ENCODE measurements around the gene APOBEC3A. TPM values are rescaled to one million over a fixed set of nuclear protein-coding genes. Genes with fewer than 3 reads are reported as not detected.

Gene APOBEC3A
- total and polyA plus RNA-seq, 2 of the 4 experiments (the other 2 are of a cell fraction) = not detected

- Histone ChIP-seq H3K79me1 (ENCODE audit: low read depth in 1 of 2, low read length in 2 of 2) (no peaks in the 10 kb centered on the region), H3K36me3 (ENCODE audit: control insufficient read depth, insufficient read depth, low read length) (no peaks in the 10 kb centered on the region), H3K56ac (ENCODE audit: extremely low read depth, insufficient read depth, low read length) (no peak overlapping the region), H2BK20ac (ENCODE audit: low read depth, low read length) (no peak overlapping the region), H2BK15ac (ENCODE audit: low read depth, low read length) (no peak overlapping the region), H2AK9ac (replicated peaks; ENCODE audit: low read depth, low read length, poor library complexity) (no peak overlapping the region), H2BK120ac (ENCODE audit: low read depth, low read length) (no peak overlapping the region), H4K8ac (ENCODE audit: low read depth in 2 of 2, low read length in 2 of 2) (no peak overlapping the region), H3K23ac (ENCODE audit: low read depth, low read length) (no peak overlapping the region), H2AFZ (replicated peaks; ENCODE audit: low read length, poor library complexity) (no peak overlapping the region), H3K27me3 (ENCODE audit: control insufficient read depth, insufficient read depth, low read length) (peaks cover 62% of the 10 kb centered on the region), H3K4ac (ENCODE audit: low read depth, low read length) (no peak overlapping the region), H2BK5ac (ENCODE audit: low read depth, low read length, poor library complexity, severe bottlenecking) (no peak overlapping the region), H3K4me3 (ENCODE audit: insufficient read depth, low read depth, low read length) (no peak overlapping the region), H3K27ac (ENCODE audit: insufficient read depth, low read length) (no peak overlapping the region), H3K18ac (ENCODE audit: low read depth, low read length) (no peak overlapping the region), H3K9me3 (ENCODE audit: control insufficient read depth, insufficient read depth, low read length) (0 out of 2 replicates have a peak, but pooled peaks cover 2% of the 10 kb centered on the region), H4K5ac (ENCODE audit: low read depth, low read length) (no peak overlapping the region), H2AK5ac (ENCODE audit: low read depth, low read length) (no peak overlapping the region), H4K91ac (ENCODE audit: insufficient read depth, low read depth, low read length) (no peak overlapping the region), H3K9me1 (ENCODE audit: insufficient read depth, low read length) (no peaks in the 10 kb centered on the region), H4K20me1 (ENCODE audit: insufficient read depth, low read length) (no peaks in the 10 kb centered on the region; the same call in 1 of the 2 replicates), H3K4me1 (ENCODE audit: control insufficient read depth, insufficient read depth, low read length) (no peaks in the 10 kb centered on the region), H3K9ac (ENCODE audit: low read depth, low read length) (no peak overlapping the region), H3K14ac (replicated peaks; ENCODE audit: low read depth, low read length) (no peak overlapping the region), H3K4me2 (ENCODE audit: low read depth, low read length) (no peak overlapping the region)
- in situ Hi-C loops (cut with MboI; ENCODE audit: low sequenced_read_pairs) (no loop called here), dilution Hi-C loops (cut with HindIII; ENCODE audit: low sequenced_read_pairs, unreplicated experiment) (no loop called here), intact Hi-C loops (cut with micrococcal nuclease) (no loop called here)
- TF ChIP-seq MAFK (IDR thresholded peaks at IDR 0.05; ENCODE audit: low read depth, low read length) = no peak
- no peak for TF ChIP-seq NFE2L2 (IDR thresholded peaks at IDR 0.05; ENCODE audit: low read depth, low read length)
- no peak for TF ChIP-seq FOS (IDR thresholded peaks at IDR 0.05; ENCODE audit: low read depth, low read length)
- no peak for TF ChIP-seq RFX5 (IDR thresholded peaks at IDR 0.05; ENCODE audit: low read depth, low read length)
- TF ChIP-seq RAD21 (IDR thresholded peaks at IDR 0.05; ENCODE audit: low read length) = no peak
- no peak for TF ChIP-seq RCOR1 (IDR thresholded peaks at IDR 0.05; ENCODE audit: insufficient replicate concordance, low read length)
- TF ChIP-seq, protein P1, sequence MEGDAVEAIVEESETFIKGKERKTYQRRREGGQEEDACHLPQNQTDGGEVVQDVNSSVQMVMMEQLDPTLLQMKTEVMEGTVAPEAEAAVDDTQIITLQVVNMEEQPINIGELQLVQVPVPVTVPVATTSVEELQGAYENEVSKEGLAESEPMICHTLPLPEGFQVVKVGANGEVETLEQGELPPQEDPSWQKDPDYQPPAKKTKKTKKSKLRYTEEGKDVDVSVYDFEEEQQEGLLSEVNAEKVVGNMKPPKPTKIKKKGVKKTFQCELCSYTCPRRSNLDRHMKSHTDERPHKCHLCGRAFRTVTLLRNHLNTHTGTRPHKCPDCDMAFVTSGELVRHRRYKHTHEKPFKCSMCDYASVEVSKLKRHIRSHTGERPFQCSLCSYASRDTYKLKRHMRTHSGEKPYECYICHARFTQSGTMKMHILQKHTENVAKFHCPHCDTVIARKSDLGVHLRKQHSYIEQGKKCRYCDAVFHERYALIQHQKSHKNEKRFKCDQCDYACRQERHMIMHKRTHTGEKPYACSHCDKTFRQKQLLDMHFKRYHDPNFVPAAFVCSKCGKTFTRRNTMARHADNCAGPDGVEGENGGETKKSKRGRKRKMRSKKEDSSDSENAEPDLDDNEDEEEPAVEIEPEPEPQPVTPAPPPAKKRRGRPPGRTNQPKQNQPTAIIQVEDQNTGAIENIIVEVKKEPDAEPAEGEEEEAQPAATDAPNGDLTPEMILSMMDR (conservative IDR thresholded peaks at IDR 0.05; ENCODE audit: low read depth, low read length) = no peak
- no peak for TF ChIP-seq CHD1 (IDR thresholded peaks at IDR 0.05; ENCODE audit: low read depth, low read length)
- 55% methylated on average over 4 of the region's 13 CpGs; no CpG with 5 or more reads in 1 of the 2 experiments for WGBS, 2 experiments (ENCODE audit: extremely low coverage in 2 of 2, insufficient read length in 1 of 2)
- ChIA-PET POLR2A (ENCODE audit: unreplicated experiment) (interaction anchor here (0.6 kb wide), 1 partner anchor 8 kb away, joined by 4 read pairs; no protein-coding TSS in a partner anchor), CTCF (no interaction called here)
- ATAC-seq (ENCODE audit: low read depth) (no peak), DNase-seq (no peak)
- BruUV-seq (replicated peaks) = no TSS peak
These were observed 15.9 kb upstream of the APOBEC3A start for GRCh38 chr22:38941488-38941987.
